ENCODE data around the gene PTPRN2. TPM values are rescaled to one million over a fixed set of nuclear protein-coding genes. Genes with fewer than 3 reads are reported as not detected.

Gene PTPRN2
- total RNA-seq, 1 donor from 2014 or later, result 2.4 TPM

GRCh38 chr7:158620839-158621441 is 33.3 kb upstream of the PTPRN2 start:
- no peak for DNase-seq (ENCODE audit: low read depth)
- TF ChIP-seq CTCF (IDR thresholded peaks at IDR 0.05; ENCODE audit: insufficient read depth, low read length, poor library complexity, severe bottlenecking), result no peak
- H3K36me3 ChIP-seq (ENCODE audit: control insufficient read depth, insufficient read depth, low read length), result no peaks in the 10 kb centered on the region
- H3K4me3 ChIP-seq (ENCODE audit: low read depth, low read length), result no peak overlapping the region
- H3K27me3 ChIP-seq (ENCODE audit: control insufficient read depth, insufficient read depth, low read length), result no peaks in the 10 kb centered on the region

DNA sequence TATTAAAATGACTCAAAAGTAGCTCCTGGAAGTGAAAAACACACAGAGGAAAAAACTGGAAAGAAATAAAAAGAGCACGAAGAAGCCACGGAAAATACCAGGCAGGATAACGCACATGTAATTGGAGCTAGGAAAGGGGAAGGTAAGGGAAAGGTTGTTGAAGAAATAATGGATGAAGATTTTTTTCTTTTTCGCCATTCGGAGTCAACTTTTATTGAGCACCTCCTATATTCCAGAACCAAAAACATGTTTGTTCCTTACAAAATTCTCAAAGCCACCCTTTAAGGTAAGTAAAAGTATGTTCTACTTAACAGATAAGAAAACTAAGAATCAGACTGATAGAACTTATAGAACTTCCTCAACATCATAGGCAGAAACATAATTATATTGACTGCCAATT is 32.8 kb upstream of the PTPRN2 start:
- Histone ChIP-seq H3K36me3 (ENCODE audit: control insufficient read depth, insufficient read depth, low read length) (no peaks in the 10 kb centered on the region), H3K27me3 (ENCODE audit: control insufficient read depth, insufficient read depth, low read length) (no peaks in the 10 kb centered on the region)
- no peak for DNase-seq (ENCODE audit: low read depth)

GRCh38 chr7:158618745-158619140 is 31.1 kb upstream of the PTPRN2 start:
- Histone ChIP-seq H3K36me3 (ENCODE audit: control insufficient read depth, insufficient read depth, low read length) (no peaks in the 10 kb centered on the region), H3K27me3 (ENCODE audit: control insufficient read depth, insufficient read depth, low read length) (no peaks in the 10 kb centered on the region), H3K4me3 (ENCODE audit: low read depth, low read length) (no peak overlapping the region)
- no peak for TF ChIP-seq CTCF (IDR thresholded peaks at IDR 0.05; ENCODE audit: insufficient read depth, low read length, poor library complexity, severe bottlenecking)
- no peak for DNase-seq (ENCODE audit: low read depth)

More for the DNA sequence above, 32.8 kb upstream of the PTPRN2 start:
- TF ChIP-seq CTCF (IDR thresholded peaks at IDR 0.05; ENCODE audit: insufficient read depth, low read length, poor library complexity, severe bottlenecking), result no peak
- no peak overlapping the region for H3K4me3 ChIP-seq (ENCODE audit: low read depth, low read length)

DNA sequence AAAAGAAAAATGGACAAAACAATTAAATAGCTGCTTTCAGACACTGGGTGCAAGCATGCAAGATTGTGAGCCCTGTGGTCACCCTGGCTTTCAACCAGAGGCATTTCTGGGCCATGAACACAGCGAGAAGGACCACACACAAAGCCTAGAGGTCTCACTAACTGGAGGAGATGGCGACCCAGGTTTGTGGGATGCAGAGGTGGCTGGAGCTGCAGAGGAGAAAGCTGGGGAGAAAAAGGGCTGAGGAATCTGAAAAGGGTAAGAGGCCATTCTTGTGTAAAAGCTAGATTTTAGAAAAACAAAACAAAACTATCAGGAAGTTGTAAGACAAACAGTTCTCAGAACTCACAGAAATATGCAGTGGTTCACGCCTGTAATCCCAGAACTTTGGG is 30.1 kb upstream of the PTPRN2 start:
- no peaks in the 10 kb centered on the region for H3K27me3 ChIP-seq (ENCODE audit: control insufficient read depth, insufficient read depth, low read length)
- DNase-seq (ENCODE audit: low read depth), result no peak
- H3K36me3 ChIP-seq (ENCODE audit: control insufficient read depth, insufficient read depth, low read length), result no peaks in the 10 kb centered on the region
- no peak overlapping the region for H3K4me3 ChIP-seq (ENCODE audit: low read depth, low read length)
- no peak for TF ChIP-seq CTCF (IDR thresholded peaks at IDR 0.05; ENCODE audit: insufficient read depth, low read length, poor library complexity, severe bottlenecking)

- no peak for DNase-seq (ENCODE audit: low read depth)
- H3K4me3 ChIP-seq (ENCODE audit: low read depth, low read length), result no peak overlapping the region
- H3K27me3 ChIP-seq (ENCODE audit: control insufficient read depth, insufficient read depth, low read length), result no peaks in the 10 kb centered on the region
- TF ChIP-seq CTCF (IDR thresholded peaks at IDR 0.05; ENCODE audit: insufficient read depth, low read length, poor library complexity, severe bottlenecking), result no peak
- no peaks in the 10 kb centered on the region for H3K36me3 ChIP-seq (ENCODE audit: control insufficient read depth, insufficient read depth, low read length)
Observed at GRCh38 chr7:158616050-158616449, 28.4 kb upstream of the PTPRN2 start.

DNA sequence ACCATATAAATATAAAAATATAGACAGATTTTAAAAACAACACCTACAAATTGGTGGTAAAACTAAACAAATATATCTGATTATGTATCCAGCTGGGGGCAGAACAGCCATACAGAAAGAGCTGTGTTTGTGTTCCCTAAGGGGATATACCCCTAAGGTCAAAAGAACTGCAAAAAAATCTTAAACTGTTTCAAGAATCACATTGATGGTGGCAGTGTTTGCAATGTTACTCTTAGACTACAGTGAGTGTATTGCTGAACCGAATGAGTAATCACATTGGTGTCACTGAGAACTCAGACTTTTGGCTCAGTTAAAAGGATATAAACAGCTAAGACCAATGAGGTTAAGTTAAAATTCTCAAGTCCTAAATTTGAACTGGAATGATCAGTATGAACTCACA is 27.1 kb upstream of the PTPRN2 start:
- no peaks in the 10 kb centered on the region for H3K27me3 ChIP-seq (ENCODE audit: control insufficient read depth, insufficient read depth, low read length)
- no peaks in the 10 kb centered on the region for H3K36me3 ChIP-seq (ENCODE audit: control insufficient read depth, insufficient read depth, low read length)
- no peak for TF ChIP-seq CTCF (IDR thresholded peaks at IDR 0.05; ENCODE audit: insufficient read depth, low read length, poor library complexity, severe bottlenecking)
- no peak for DNase-seq (ENCODE audit: low read depth)
- H3K4me3 ChIP-seq (ENCODE audit: low read depth, low read length), result no peak overlapping the region

Data from kidney epithelial cell (primary cell).